GM23338 (cell line): ENCODE data around the gene POLQ. TPM values are rescaled to one million over a fixed set of nuclear protein-coding genes. Genes with fewer than 3 reads are reported as not detected.

ENCODE experiments used
- ATAC-seq: fragments of 200-7000 bp; cut with Tn5 transposase; 3 replicates; pipeline ENCODE4 v1.9.1; 2020
- DNase-seq: peaks from one replicate; pipeline ENCODE4 v3.0.0-alpha.2; 2015; ENCODE audit warnings: low spot score
- H2AFZ ChIP-seq: fragments of 200-600 bp; sonication (generic); 2 replicates; pipeline ENCODE4 v1.8.0; 2016; ENCODE audit warnings: antibody characterized with exemption, mild to moderate bottlenecking, moderate library complexity
- H3F3A ChIP-seq: fragments of 200-600 bp; sonication (generic); replicated peaks from 2 replicates; pipeline ENCODE4 v1.8.0; 2017; ENCODE audit warnings: antibody characterized with exemption, mixed run types, low read depth
- H3K27ac ChIP-seq: fragments of 200-600 bp; sonication (generic); 2 replicates; pipeline ENCODE4 v1.6.1; 2016; ENCODE audit warnings: low read depth
- H3K27me3 ChIP-seq: fragments of 200-600 bp; sonication (generic); 2 replicates; pipeline ENCODE4 v1.8.0; 2016; ENCODE audit warnings: mild to moderate bottlenecking, mixed run types, moderate library complexity; ENCODE audit not compliant: insufficient read depth
- H3K36me3 ChIP-seq: fragments of 200-600 bp; sonication (generic); 2 replicates; pipeline ENCODE4 v1.8.0; 2016; ENCODE audit warnings: mild to moderate bottlenecking; ENCODE audit not compliant: insufficient read depth
- H3K4me1 ChIP-seq: fragments of 200-600 bp; sonication (generic); 2 replicates; pipeline ENCODE4 v1.8.0; 2016; ENCODE audit warnings: mild to moderate bottlenecking, moderate library complexity; ENCODE audit not compliant: insufficient read depth
- H3K4me2 ChIP-seq: fragments of 200-600 bp; sonication (generic); 2 replicates; pipeline ENCODE4 v1.7.1; 2017; ENCODE audit warnings: mixed run types
- H3K4me3 ChIP-seq: fragments of 200-600 bp; sonication (generic); 2 replicates; pipeline ENCODE4 v1.6.1; 2016; ENCODE audit warnings: mixed run types
- H3K79me2 ChIP-seq: fragments of 200-600 bp; sonication (generic); replicated peaks from 2 replicates; pipeline ENCODE4 v1.8.0; 2017; ENCODE audit warnings: mild to moderate bottlenecking; ENCODE audit not compliant: insufficient read depth
- H3K9me2 ChIP-seq: fragments of 200-600 bp; sonication (generic); 2 replicates; pipeline ENCODE4 v1.8.0; 2017; ENCODE audit not compliant: insufficient read depth
- H4K20me1 ChIP-seq: fragments of 200-600 bp; sonication (generic); replicated peaks from 2 replicates; pipeline ENCODE4 v1.8.0; 2017; ENCODE audit warnings: mild to moderate bottlenecking; ENCODE audit not compliant: insufficient read depth
- H3K27ac Mint-ChIP-seq: 2 replicates; pipeline ENCODE4 v1.8.0; 2020; ENCODE audit warnings: inconsistent platforms, mild to moderate bottlenecking, moderate library complexity, mixed read lengths
- H3K27me3 Mint-ChIP-seq: 3 replicates; pipeline ENCODE4 v1.8.0; 2022; ENCODE audit warnings: low read depth, mild to moderate bottlenecking, moderate library complexity, mixed read lengths, inconsistent platforms; ENCODE audit not compliant: insufficient read depth, poor library complexity
- H3K36me3 Mint-ChIP-seq: 3 replicates; pipeline ENCODE4 v1.8.0; 2021; ENCODE audit warnings: low read depth, mild to moderate bottlenecking, inconsistent platforms, moderate library complexity, mixed read lengths
- H3K4me1 Mint-ChIP-seq: 3 replicates; pipeline ENCODE4 v1.8.0; 2020; ENCODE audit warnings: mild to moderate bottlenecking, inconsistent platforms, mixed read lengths
- H3K4me3 Mint-ChIP-seq: 3 replicates; pipeline ENCODE4 v1.8.0; 2021; ENCODE audit warnings: moderate library complexity, mild to moderate bottlenecking, inconsistent platforms, mixed read lengths
- H3K9me3 Mint-ChIP-seq: 3 replicates; pipeline ENCODE4 v1.8.0; 2020; ENCODE audit warnings: moderate library complexity, mild to moderate bottlenecking, inconsistent platforms, mixed read lengths
- CREB1 ChIP-seq: fragments of 250-450 bp; sonication (Bioruptor Pico); IDR thresholded peaks from 2 replicates; pipeline ENCODE4 v1.5.0; 2020; ENCODE audit warnings: low read depth, mild to moderate bottlenecking, moderate library complexity
- EZH2 ChIP-seq: fragments of 200-600 bp; sonication (generic); IDR thresholded peaks from one replicate; pipeline ENCODE4 v1.8.0; 2017; ENCODE audit warnings: antibody characterized with exemption, mild to moderate bottlenecking, low read depth; ENCODE audit not compliant: unreplicated experiment
- JUNB ChIP-seq: IDR thresholded peaks from one replicate; pipeline ENCODE4 v1.6.1; 2016; ENCODE audit warnings: antibody characterized with exemption; ENCODE audit not compliant: unreplicated experiment
- NANOG ChIP-seq: IDR thresholded peaks from 2 replicates; pipeline ENCODE4 v1.6.1; 2016; ENCODE audit warnings: antibody characterized with exemption, borderline replicate concordance
- ZNF114 ChIP-seq: fragments of 250-450 bp; sonication (Bioruptor Pico); IDR thresholded peaks from 2 replicates; pipeline ENCODE4 v1.5.0; 2020; ENCODE audit warnings: mild to moderate bottlenecking, moderate library complexity
- polyA plus RNA-seq: library from polyadenylated mRNA; unstranded; fragments of >200 nt; fragmentation: Nextera tagmentation; extraction: Ambion mirVana; gene quantifications from 2 replicates; pipeline ENCODE4 v1.2.1, GENCODE V29; 2016
- total RNA-seq: library from RNA; depleted of rRNA; stranded (reverse); fragments of >200 nt; shearing (Covaris generic); gene quantifications from 2 replicates; pipeline ENCODE4 v1.2.3, GENCODE V29; 2014
- TF ChIP-seq, protein P1 (sequence below): fragments of 250-450 bp; sonication (Bioruptor Pico); IDR thresholded peaks from 2 replicates; pipeline ENCODE4 v1.5.0; 2020; ENCODE audit warnings: mild to moderate bottlenecking, moderate library complexity
- TF ChIP-seq, protein P2 (sequence below): IDR thresholded peaks from one replicate; pipeline ENCODE4 v1.6.1; 2018; ENCODE audit warnings: antibody characterized with exemption; ENCODE audit not compliant: unreplicated experiment

Gene POLQ
- total and polyA plus RNA-seq, 2 experiments from 2014 or later = 6.9 to 20.6 TPM

DNA sequence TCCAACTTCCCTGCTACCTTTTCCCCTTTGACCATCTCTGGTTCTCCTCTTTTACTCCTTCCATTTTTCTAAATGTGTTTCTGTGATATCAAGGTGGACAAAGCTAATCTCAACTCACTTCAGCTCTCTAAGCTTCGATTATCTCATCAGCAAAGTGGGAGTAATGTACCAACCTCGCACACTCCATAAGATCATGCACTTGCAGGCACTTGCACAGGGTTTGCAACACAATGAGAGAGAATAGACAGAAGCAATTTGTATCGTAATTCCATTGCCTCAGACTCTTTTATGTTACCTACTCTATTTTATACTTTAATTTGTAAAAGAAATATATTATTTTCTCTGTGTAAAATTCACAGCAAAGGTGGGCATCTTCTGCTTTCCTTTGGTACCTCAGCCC, 7.0 kb upstream of the POLQ start:
- DNase-seq (no peak), ATAC-seq (no peak)
- Histone ChIP-seq H3K9me2 (no peaks in the 10 kb centered on the region), H3K79me2 (no peaks in the 10 kb centered on the region), H3F3A (no peaks in the 10 kb centered on the region), H3K4me2 (no peak overlapping the region), H3K4me3 (no peak overlapping the region), H3K36me3 (no peaks in the 10 kb centered on the region), H2AFZ (peak overlapping the region; percentile 53), H3K4me1 (peaks cover 5% of the 10 kb centered on the region; the same call in 1 of the 2 replicates), H4K20me1 (no peaks in the 10 kb centered on the region), H3K27ac (no peak overlapping the region), H3K27me3 (no peaks in the 10 kb centered on the region)
- Mint-ChIP-seq H3K27me3 (peaks cover 2% of the 10 kb centered on the region), H3K4me1 (peaks cover 13% of the 10 kb centered on the region; the same call in 2 of the 3 replicates), H3K27ac (no peak overlapping the region), H3K9me3 (peaks cover 13% of the 10 kb centered on the region; the same call in 2 of the 3 replicates), H3K4me3 (no peak overlapping the region), H3K36me3 (peaks cover 9% of the 10 kb centered on the region; the same call in 2 of the 3 replicates)
- TF ChIP-seq CREB1 (CRISPR knock-in tag) = no peak
- no peak for TF ChIP-seq NANOG
- TF ChIP-seq ZNF114 = no peak
- TF ChIP-seq, protein P1, sequence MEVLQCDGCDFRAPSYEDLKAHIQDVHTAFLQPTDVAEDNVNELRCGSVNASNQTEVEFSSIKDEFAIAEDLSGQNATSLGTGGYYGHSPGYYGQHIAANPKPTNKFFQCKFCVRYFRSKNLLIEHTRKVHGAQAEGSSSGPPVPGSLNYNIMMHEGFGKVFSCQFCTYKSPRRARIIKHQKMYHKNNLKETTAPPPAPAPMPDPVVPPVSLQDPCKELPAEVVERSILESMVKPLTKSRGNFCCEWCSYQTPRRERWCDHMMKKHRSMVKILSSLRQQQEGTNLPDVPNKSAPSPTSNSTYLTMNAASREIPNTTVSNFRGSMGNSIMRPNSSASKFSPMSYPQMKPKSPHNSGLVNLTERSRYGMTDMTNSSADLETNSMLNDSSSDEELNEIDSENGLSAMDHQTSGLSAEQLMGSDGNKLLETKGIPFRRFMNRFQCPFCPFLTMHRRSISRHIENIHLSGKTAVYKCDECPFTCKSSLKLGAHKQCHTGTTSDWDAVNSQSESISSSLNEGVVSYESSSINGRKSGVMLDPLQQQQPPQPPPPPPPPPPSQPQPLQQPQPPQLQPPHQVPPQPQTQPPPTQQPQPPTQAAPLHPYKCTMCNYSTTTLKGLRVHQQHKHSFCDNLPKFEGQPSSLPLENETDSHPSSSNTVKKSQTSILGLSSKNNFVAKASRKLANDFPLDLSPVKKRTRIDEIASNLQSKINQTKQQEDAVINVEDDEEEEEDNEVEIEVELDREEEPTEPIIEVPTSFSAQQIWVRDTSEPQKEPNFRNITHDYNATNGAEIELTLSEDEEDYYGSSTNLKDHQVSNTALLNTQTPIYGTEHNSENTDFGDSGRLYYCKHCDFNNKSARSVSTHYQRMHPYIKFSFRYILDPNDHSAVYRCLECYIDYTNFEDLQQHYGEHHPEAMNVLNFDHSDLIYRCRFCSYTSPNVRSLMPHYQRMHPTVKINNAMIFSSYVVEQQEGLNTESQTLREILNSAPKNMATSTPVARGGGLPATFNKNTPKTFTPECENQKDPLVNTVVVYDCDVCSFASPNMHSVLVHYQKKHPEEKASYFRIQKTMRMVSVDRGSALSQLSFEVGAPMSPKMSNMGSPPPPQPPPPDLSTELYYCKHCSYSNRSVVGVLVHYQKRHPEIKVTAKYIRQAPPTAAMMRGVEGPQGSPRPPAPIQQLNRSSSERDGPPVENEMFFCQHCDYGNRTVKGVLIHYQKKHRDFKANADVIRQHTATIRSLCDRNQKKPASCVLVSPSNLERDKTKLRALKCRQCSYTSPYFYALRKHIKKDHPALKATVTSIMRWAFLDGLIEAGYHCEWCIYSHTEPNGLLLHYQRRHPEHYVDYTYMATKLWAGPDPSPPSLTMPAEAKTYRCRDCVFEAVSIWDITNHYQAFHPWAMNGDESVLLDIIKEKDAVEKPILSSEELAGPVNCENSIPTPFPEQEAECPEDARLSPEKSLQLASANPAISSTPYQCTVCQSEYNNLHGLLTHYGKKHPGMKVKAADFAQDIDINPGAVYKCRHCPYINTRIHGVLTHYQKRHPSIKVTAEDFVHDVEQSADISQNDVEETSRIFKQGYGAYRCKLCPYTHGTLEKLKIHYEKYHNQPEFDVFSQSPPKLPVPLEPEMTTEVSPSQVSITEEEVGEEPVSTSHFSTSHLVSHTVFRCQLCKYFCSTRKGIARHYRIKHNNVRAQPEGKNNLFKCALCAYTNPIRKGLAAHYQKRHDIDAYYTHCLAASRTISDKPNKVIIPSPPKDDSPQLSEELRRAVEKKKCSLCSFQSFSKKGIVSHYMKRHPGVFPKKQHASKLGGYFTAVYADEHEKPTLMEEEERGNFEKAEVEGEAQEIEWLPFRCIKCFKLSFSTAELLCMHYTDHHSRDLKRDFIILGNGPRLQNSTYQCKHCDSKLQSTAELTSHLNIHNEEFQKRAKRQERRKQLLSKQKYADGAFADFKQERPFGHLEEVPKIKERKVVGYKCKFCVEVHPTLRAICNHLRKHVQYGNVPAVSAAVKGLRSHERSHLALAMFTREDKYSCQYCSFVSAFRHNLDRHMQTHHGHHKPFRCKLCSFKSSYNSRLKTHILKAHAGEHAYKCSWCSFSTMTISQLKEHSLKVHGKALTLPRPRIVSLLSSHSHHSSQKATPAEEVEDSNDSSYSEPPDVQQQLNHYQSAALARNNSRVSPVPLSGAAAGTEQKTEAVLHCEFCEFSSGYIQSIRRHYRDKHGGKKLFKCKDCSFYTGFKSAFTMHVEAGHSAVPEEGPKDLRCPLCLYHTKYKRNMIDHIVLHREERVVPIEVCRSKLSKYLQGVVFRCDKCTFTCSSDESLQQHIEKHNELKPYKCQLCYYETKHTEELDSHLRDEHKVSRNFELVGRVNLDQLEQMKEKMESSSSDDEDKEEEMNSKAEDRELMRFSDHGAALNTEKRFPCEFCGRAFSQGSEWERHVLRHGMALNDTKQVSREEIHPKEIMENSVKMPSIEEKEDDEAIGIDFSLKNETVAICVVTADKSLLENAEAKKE (CRISPR knock-in tag) = no peak
- TF ChIP-seq, protein P2, sequence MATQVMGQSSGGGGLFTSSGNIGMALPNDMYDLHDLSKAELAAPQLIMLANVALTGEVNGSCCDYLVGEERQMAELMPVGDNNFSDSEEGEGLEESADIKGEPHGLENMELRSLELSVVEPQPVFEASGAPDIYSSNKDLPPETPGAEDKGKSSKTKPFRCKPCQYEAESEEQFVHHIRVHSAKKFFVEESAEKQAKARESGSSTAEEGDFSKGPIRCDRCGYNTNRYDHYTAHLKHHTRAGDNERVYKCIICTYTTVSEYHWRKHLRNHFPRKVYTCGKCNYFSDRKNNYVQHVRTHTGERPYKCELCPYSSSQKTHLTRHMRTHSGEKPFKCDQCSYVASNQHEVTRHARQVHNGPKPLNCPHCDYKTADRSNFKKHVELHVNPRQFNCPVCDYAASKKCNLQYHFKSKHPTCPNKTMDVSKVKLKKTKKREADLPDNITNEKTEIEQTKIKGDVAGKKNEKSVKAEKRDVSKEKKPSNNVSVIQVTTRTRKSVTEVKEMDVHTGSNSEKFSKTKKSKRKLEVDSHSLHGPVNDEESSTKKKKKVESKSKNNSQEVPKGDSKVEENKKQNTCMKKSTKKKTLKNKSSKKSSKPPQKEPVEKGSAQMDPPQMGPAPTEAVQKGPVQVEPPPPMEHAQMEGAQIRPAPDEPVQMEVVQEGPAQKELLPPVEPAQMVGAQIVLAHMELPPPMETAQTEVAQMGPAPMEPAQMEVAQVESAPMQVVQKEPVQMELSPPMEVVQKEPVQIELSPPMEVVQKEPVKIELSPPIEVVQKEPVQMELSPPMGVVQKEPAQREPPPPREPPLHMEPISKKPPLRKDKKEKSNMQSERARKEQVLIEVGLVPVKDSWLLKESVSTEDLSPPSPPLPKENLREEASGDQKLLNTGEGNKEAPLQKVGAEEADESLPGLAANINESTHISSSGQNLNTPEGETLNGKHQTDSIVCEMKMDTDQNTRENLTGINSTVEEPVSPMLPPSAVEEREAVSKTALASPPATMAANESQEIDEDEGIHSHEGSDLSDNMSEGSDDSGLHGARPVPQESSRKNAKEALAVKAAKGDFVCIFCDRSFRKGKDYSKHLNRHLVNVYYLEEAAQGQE = no peak
- no peak for TF ChIP-seq EZH2
- no peak for TF ChIP-seq JUNB
